Gastroesophageal sphincter (tissue), 2 donors: Measurements from ENCODE around the gene SH2B2.
"Not testable (repeated sequence)": the region's sequence is repeated elsewhere in the genome, so short reads cannot be mapped to it uniquely, and the experiment has no call there.

Experiments
- POLR2A ChIP-seq, 2 donors: fragments of 450-650 bp; IDR thresholded peaks; one replicate each; pipeline ENCODE4 v1.6.1; 2017; ENCODE audit warnings: antibody characterized with exemption in 2 of 2, mild to moderate bottlenecking in 2 of 2, moderate library complexity in 1 of 2
- POLR2AphosphoS5 ChIP-seq: sonication (generic); formaldehyde crosslinking; IDR thresholded peaks from one replicate; pipeline ENCODE4 v1.6.1; 2017; ENCODE audit warnings: antibody characterized with exemption

DNA sequence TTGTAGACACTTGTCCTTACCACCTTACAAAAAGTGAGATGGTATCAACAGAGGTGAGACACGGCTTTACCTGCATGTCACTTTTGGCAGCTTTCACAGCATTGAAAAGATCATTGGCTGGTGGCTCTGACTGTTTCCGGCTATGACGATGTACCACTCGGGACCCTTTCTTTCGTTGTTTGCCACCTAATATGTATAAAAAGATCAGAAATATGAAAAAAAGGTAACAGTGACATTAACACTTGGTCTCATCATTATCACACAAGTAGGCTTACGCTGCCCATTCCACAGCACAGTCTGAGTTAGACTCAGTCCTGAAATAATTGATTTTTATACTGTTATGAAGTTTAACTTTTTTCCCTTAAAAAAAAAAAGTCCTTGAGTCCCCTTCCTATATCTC is 40.5 kb downstream of the SH2B2 start:
- TF ChIP-seq POLR2AphosphoS5; POLR2A (IDR thresholded peaks at IDR 0.05): not testable (repeated sequence)
